ENCODE data around the gene SPAG16.

DNA sequence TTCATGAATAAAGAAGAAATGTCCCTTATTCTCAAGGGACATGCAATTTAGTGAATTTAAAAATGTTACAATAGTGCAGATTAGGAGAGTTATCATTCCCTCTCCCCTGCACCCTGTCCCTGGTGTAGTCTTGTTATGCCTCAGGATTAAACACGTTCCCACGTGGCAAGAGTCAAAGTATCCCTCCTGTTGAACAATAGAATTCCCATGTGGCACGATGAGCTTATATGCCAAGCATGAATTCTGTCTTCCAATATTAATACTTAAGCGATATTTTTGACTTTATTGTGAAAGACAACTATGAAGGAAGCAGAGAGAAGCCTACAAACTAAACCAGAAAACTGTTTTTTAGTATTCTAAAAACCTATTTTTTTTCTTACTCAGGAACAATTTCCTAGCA lies 36.7 kb upstream of the SPAG16 start:
- TF ChIP-seq FOXP2 (optimal IDR thresholded peaks at IDR 0.05; ENCODE audit: control extremely low read depth, extremely low read length, insufficient read depth): no peak
- TF ChIP-seq EZH2 (IDR thresholded peaks at IDR 0.05): no peak
- TF ChIP-seq POLR2AphosphoS5 (IDR thresholded peaks at IDR 0.05; ENCODE audit: borderline replicate concordance, low read depth, low read length): no peak
